ENCODE measurements around the gene TNFRSF14.

- no peak for TF ChIP-seq CTCF (IDR thresholded peaks at IDR 0.05; ENCODE audit: low read depth, low read length, missing input control)
- TF ChIP-seq MAX (IDR thresholded peaks at IDR 0.05), result no peak
- TF ChIP-seq REST (IDR thresholded peaks at IDR 0.05), result no peak
- TF ChIP-seq YY1 (IDR thresholded peaks at IDR 0.05), result no peak
- TF ChIP-seq RXRA (IDR thresholded peaks at IDR 0.05), result no peak
- no peak for TF ChIP-seq EGR1 (IDR thresholded peaks at IDR 0.05; ENCODE audit: low read depth in 2 of 2)
- TF ChIP-seq TAF1 (conservative IDR thresholded peaks at IDR 0.05), result no peak
- no peak for TF ChIP-seq GABPA (IDR thresholded peaks at IDR 0.05 in 1 of 2, conservative IDR thresholded peaks at IDR 0.05 in 1 of 2)
- TF ChIP-seq JUND (IDR thresholded peaks at IDR 0.05), result no peak
- TF ChIP-seq RAD21 (IDR thresholded peaks at IDR 0.05), result no peak
- TF ChIP-seq, protein P1, sequence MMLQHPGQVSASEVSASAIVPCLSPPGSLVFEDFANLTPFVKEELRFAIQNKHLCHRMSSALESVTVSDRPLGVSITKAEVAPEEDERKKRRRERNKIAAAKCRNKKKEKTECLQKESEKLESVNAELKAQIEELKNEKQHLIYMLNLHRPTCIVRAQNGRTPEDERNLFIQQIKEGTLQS (IDR thresholded peaks at IDR 0.05), result no peak
- TF ChIP-seq HNF4G (IDR thresholded peaks at IDR 0.05), result no peak
Observed at GRCh38 chr1:2597441-2598328, 41.5 kb downstream of the TNFRSF14 start.
